Stomach (tissue), 9 donors: Measurements from ENCODE around the gene ABL1. TPM values are rescaled to one million over a fixed set of nuclear protein-coding genes. Genes with fewer than 3 reads are reported as not detected.

ENCODE experiments used
- DNase-seq, 2 donors: peaks; one replicate each; pipeline versions ENCODE4 v3.0.0 to v3.0.0-alpha.2; 2013 to 2019
- H3K27ac ChIP-seq, 5 donors: fragments of 200-600 bp in 4 of 5; sonication (generic) in 4 of 5; one replicate each; pipeline ENCODE4 v1.5.1; 2013 to 2019; ENCODE audit warnings: mild to moderate bottlenecking in 1 of 5, moderate library complexity in 1 of 5
- H3K27me3 ChIP-seq, 3 donors: fragments of 200-600 bp; sonication (generic); one replicate each; pipeline ENCODE4 v1.5.1; 2017 to 2019; ENCODE audit warnings: mixed run types in 1 of 3
- H3K36me3 ChIP-seq, 4 donors: fragments of 200-600 bp; sonication (generic); 1 replicate in 3 of 4; 2 replicates in 1 of 4; pipeline ENCODE4 v1.5.1; 2016 to 2019
- H3K4me1 ChIP-seq, 4 donors: fragments of 200-600 bp; sonication (generic); one replicate each; pipeline ENCODE4 v1.5.1; 2016 to 2019
- H3K4me3 ChIP-seq, 4 donors: fragments of 200-600 bp; sonication (generic) in 3 of 4; one replicate each; pipeline ENCODE4 v1.5.1; 2016 to 2019; ENCODE audit warnings: mild to moderate bottlenecking in 1 of 4
- H3K9me3 ChIP-seq, 4 donors: fragments of 200-600 bp; sonication (generic); one replicate each; pipeline ENCODE4 v1.5.1; 2016 to 2019
- EP300 ChIP-seq: sonication (generic); formaldehyde crosslinking; IDR thresholded peaks from one replicate; pipeline ENCODE4 v1.6.1; 2017; ENCODE audit warnings: antibody characterized with exemption
- POLR2A ChIP-seq, 4 donors: fragments of 450-650 bp; IDR thresholded peaks; one replicate each; pipeline ENCODE4 v1.6.1; 2016; ENCODE audit warnings: antibody characterized with exemption in 4 of 4, control low read depth in 2 of 4, mild to moderate bottlenecking in 1 of 4, moderate library complexity in 1 of 4
- POLR2AphosphoS5 ChIP-seq, 3 donors: sonication (generic); formaldehyde crosslinking; IDR thresholded peaks; one replicate each; pipeline ENCODE4 v1.6.1; 2016; ENCODE audit warnings: antibody characterized with exemption in 3 of 3
- WGBS, 5 donors: extraction: QIAGEN DNeasy Blood & Tissue Kit in 3 of 5; methylation state at CpG; one replicate each; pipeline versions ENCODE4 v1.1.5 to v1.1.7; 2013 to 2018; 5-methylcytosine and 5-hydroxymethylcytosine counted together
- intact Hi-C: fragments of 100-400 bp; cut with DNase I; formaldehyde crosslinking; loops from one replicate; pipeline ENCODE4 v1.15.1; 2023; ENCODE audit warnings: low total_unique reads
- polyA plus RNA-seq, 3 donors: library from polyadenylated mRNA; stranded (reverse); fragments of 200-250 nt; gene quantifications; one replicate each; pipeline ENCODE4 v1.2.3, GENCODE V29; 2013
- total RNA-seq, 5 donors: library from RNA; depleted of rRNA; stranded (reverse); fragments of >200 nt; gene quantifications; one replicate each; pipeline versions ENCODE4 v1.1.0 to v1.2.3, GENCODE V29; 2014 to 2016
- TF ChIP-seq, protein P1 (sequence below), 7 experiments: fragments of 450-650 bp in 4 of 7; fragments of 200-600 bp in 3 of 7; sonication (generic) in 3 of 7; IDR thresholded peaks; one replicate each; pipeline ENCODE4 v1.5.1; 2016 to 2019; ENCODE audit warnings: antibody characterized with exemption in 7 of 7, control low read depth in 2 of 7, mild to moderate bottlenecking in 1 of 7
- donor health status: healthy with polysubstance abuse.
- donor health status: Bipolar disorder and iron deficiency.
- donor health status: healthy.

Gene ABL1
- total and polyA plus RNA-seq, 8 donors, result 19.0 to 95.9 (median 43.8) TPM

DNA sequence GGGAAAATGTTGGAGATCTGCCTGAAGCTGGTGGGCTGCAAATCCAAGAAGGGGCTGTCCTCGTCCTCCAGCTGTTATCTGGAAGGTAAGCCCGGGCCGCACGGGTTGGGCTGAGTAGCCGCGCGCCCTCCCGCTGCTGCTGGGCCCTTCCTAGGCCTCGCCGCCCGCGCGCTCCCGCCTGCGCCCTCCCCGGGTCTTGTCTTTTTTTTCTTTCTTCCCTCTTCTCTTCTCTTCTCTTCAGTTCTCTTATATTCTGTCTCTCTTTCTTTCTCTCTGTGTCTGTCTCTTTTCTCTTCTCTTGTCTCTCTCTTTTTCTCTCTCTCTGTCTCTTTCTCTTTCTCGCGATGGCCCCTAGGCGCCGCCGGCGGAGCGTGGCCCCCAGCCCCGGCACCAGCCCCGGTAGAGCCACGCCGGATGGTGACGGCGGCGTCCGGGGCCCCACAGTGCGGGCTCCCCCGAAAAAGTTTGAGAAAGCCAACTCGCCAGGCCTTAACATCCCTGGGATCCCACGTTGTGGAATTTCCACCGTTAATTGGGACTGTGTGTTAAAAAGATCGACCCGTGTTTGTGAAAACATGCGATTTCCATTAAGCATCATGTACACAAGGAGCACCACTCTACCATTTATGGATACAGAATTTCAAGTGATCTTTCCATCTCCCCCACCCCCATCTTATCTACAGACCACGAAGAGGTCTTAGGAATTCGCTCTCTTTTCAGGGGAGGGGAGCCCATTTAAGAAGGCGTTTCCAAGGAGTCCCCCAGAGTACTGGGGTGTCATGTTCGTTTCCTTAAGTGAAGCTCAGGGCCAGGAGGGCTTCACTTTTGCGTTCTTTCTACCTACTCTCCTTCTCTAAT, 616 bp downstream of the ABL1 start:
- TF ChIP-seq POLR2AphosphoS5 (IDR thresholded peaks at IDR 0.05) (no peak), POLR2A (IDR thresholded peaks at IDR 0.05) (no peak), EP300 (no peak)
- TF ChIP-seq, protein P1, sequence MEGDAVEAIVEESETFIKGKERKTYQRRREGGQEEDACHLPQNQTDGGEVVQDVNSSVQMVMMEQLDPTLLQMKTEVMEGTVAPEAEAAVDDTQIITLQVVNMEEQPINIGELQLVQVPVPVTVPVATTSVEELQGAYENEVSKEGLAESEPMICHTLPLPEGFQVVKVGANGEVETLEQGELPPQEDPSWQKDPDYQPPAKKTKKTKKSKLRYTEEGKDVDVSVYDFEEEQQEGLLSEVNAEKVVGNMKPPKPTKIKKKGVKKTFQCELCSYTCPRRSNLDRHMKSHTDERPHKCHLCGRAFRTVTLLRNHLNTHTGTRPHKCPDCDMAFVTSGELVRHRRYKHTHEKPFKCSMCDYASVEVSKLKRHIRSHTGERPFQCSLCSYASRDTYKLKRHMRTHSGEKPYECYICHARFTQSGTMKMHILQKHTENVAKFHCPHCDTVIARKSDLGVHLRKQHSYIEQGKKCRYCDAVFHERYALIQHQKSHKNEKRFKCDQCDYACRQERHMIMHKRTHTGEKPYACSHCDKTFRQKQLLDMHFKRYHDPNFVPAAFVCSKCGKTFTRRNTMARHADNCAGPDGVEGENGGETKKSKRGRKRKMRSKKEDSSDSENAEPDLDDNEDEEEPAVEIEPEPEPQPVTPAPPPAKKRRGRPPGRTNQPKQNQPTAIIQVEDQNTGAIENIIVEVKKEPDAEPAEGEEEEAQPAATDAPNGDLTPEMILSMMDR (IDR thresholded peaks at IDR 0.05), result no peak
- Histone ChIP-seq H3K27ac (peak overlapping the region; percentile 89 to 98 (median 96)), H3K4me3 (peak overlapping the region; percentile 60 to 72 (median 68)), H3K9me3 (no peaks in the 10 kb centered on the region), H3K27me3 (no peaks in the 10 kb centered on the region), H3K4me1 (peaks cover 33 to 70% (median 53%) of the 10 kb centered on the region in 4 donors), H3K36me3 (no peaks in the 10 kb centered on the region)
- WGBS, 5 donors, result 1 to 2% (median 2%) methylated on average over 41 to 44 of the region's 44 CpGs
- intact Hi-C loops, result loop anchor here (10.0 kb wide), 1 partner anchor 121 kb away; no protein-coding TSS in a partner anchor
- peak; percentile 51 to 85 for DNase-seq

DNA sequence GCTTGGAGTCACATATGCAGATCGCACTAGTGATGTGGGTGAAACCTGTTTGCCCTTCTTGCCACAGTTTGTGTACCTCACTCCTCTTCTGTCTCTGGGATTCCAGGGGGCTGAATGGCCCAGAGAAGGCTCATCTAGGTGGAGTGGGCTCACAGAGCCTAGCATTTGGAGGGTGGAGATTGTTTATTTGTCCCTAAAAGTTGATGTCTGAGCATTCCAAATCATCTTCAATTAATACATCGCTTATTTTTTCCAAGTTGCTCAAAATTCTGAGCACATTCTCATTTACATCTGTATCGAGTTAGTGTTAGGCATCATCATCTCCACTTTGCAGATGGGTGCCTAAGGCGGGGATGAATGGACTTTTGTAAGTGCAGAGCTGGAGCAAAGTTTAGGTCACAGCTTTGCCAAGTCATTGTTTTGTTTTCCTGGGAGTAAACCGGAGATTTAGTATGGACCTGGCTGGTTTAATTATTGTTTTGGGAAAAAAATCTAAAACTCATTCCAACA, 2.0 kb downstream of the ABL1 start:
- no peaks in the 10 kb centered on the region for H3K36me3 ChIP-seq
- H3K4me1 ChIP-seq, result peaks cover 35 to 80% (median 65%) of the 10 kb centered on the region in 4 donors
- DNase-seq, result peak in 1 of 2 donors; percentile 50
- no peak for TF ChIP-seq EP300
- TF ChIP-seq, protein P1 (IDR thresholded peaks at IDR 0.05), result no peak
- TF ChIP-seq POLR2A (IDR thresholded peaks at IDR 0.05), result no peak
- TF ChIP-seq POLR2AphosphoS5 (IDR thresholded peaks at IDR 0.05), result no peak
- no peaks in the 10 kb centered on the region for H3K9me3 ChIP-seq
- H3K27ac ChIP-seq, result peak overlapping the region in 4 of 5 donors; percentile 89 to 97 (median 94)
- H3K4me3 ChIP-seq, result peak overlapping the region; percentile 60 to 72 (median 68)
- intact Hi-C loops, result loop anchor here (10.0 kb wide), 1 partner anchor 122 kb away; no protein-coding TSS in a partner anchor
- WGBS, 5 donors, result 28 to 32% (median 32%) methylated on average over 5 of the region's 5 CpGs
- no peaks in the 10 kb centered on the region for H3K27me3 ChIP-seq

GRCh38 chr9:130837643-130838042, 2.6 kb downstream of the ABL1 start:
- Histone ChIP-seq H3K27me3 (no peaks in the 10 kb centered on the region), H3K9me3 (no peaks in the 10 kb centered on the region), H3K4me3 (peak overlapping the region; percentile 60 to 72 (median 68)), H3K27ac (peak overlapping the region in 4 of 5 donors; percentile 89 to 97 (median 94)), H3K4me1 (peaks cover 39 to 86% (median 71%) of the 10 kb centered on the region in 4 donors), H3K36me3 (no peaks in the 10 kb centered on the region)
- intact Hi-C loops, result loop anchor here (10.0 kb wide), 1 partner anchor 123 kb away; no protein-coding TSS in a partner anchor
- 44 to 62% (median 51%) methylated on average over 4 of the region's 4 CpGs for WGBS, 5 donors
- DNase-seq, result no peak
- TF ChIP-seq EP300 (no peak), POLR2A (IDR thresholded peaks at IDR 0.05) (no peak), POLR2AphosphoS5 (IDR thresholded peaks at IDR 0.05) (no peak)
- TF ChIP-seq, protein P1 (IDR thresholded peaks at IDR 0.05), result no peak
